Mammary epithelial cell (primary cell): ENCODE data around the gene RGL1.

ENCODE experiments used
- CTCF ChIP-seq, 2 donors: IDR thresholded peaks in 1 of 2; conservative IDR thresholded peaks in 1 of 2; 2 replicates each; pipeline ENCODE4 v1.5.1; 2011 to 2012; ENCODE audit warnings: inconsistent platforms in 2 of 2, low read length in 2 of 2, mild to moderate bottlenecking in 2 of 2, control low read depth in 1 of 2, low read depth in 1 of 2; ENCODE audit not compliant: insufficient read depth in 1 of 2; ENCODE audit errors: extremely low read depth in 1 of 2
- EZH2 ChIP-seq: IDR thresholded peaks from 2 replicates; pipeline ENCODE4 v1.6.1; 2012; ENCODE audit warnings: low read length, inconsistent platforms, borderline replicate concordance

- TF ChIP-seq CTCF (conservative IDR thresholded peaks at IDR 0.05 in 1 of 2, IDR thresholded peaks at IDR 0.05 in 1 of 2; ENCODE audit: extremely low read depth in 1 of 2, insufficient read depth in 1 of 2, low read depth in 1 of 2, low read length in 2 of 2): no peak
- TF ChIP-seq EZH2: no peak
Measured at GRCh38 chr1:183977717-183978116, 172.8 kb downstream of the RGL1 start.
